ENCODE results near the gene TIAM1.

GRCh38 chr21:31162827-31163226 lies 181.2 kb downstream of the TIAM1 start:
- TF ChIP-seq CTCF (IDR thresholded peaks at IDR 0.05) (no peak), POLR2A (IDR thresholded peaks at IDR 0.05) (no peak)

All from heart left ventricle (tissue), 13 donors.